GM12873 (cell line): ENCODE data around the gene ZFAND4.

Experiments
- TF ChIP-seq, protein P1 (sequence below): IDR thresholded peaks from 2 replicates; pipeline ENCODE4 v1.5.1; 2012; ENCODE audit warnings: low read depth, mild to moderate bottlenecking, moderate library complexity, low read length, control low read depth; ENCODE audit not compliant: insufficient read depth; ENCODE audit errors: missing control alignments

ZFAND4 gene

DNA sequence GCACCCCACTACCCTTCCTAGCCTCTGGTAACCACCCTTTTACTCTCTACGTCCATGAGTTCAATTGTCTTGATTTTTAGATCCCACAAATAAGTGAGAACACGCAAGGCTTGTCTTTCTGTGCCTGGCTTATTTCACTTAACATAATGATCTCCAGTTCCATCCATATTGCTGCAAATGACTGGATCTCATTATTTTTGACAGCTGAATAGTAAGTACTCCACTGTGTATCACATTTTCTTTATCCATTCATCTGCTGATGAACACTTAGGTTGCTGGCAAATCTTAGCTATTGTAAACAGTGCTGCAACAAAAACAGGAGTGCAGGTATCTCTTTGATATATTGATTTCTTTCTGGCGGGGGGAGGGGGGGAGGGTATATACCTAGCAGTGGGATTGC, 106.2 kb downstream of the ZFAND4 start:
- TF ChIP-seq, protein P1, sequence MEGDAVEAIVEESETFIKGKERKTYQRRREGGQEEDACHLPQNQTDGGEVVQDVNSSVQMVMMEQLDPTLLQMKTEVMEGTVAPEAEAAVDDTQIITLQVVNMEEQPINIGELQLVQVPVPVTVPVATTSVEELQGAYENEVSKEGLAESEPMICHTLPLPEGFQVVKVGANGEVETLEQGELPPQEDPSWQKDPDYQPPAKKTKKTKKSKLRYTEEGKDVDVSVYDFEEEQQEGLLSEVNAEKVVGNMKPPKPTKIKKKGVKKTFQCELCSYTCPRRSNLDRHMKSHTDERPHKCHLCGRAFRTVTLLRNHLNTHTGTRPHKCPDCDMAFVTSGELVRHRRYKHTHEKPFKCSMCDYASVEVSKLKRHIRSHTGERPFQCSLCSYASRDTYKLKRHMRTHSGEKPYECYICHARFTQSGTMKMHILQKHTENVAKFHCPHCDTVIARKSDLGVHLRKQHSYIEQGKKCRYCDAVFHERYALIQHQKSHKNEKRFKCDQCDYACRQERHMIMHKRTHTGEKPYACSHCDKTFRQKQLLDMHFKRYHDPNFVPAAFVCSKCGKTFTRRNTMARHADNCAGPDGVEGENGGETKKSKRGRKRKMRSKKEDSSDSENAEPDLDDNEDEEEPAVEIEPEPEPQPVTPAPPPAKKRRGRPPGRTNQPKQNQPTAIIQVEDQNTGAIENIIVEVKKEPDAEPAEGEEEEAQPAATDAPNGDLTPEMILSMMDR, result no peak
